DND-41 (cell line): ENCODE results near the gene ANKRD49.
A peak's percentile ranks its signal among the peaks of the same experiment; 100 is the strongest.

Experiments used
- ATAC-seq: fragments of 200-7000 bp; cut with Tn5 transposase; 3 replicates; pipeline ENCODE4 v1.9.1; 2021; ENCODE audit warnings: low read depth; ENCODE audit not compliant: insufficient read depth
- DNase-seq: peaks from one replicate; pipeline ENCODE4 v3.0.0-alpha.2; 2020
- H2AFZ ChIP-seq: 2 replicates; pipeline ENCODE4 v1.6.0; 2012; ENCODE audit warnings: low read depth, low read length
- H3K27ac ChIP-seq: 2 replicates; pipeline ENCODE4 v1.5.1; 2012; ENCODE audit warnings: low read length, inconsistent platforms
- H3K27me3 ChIP-seq: fragments of 200-600 bp; sonication (generic); 2 replicates; pipeline ENCODE4 v1.6.0; 2012; ENCODE audit warnings: low read length, mild to moderate bottlenecking, inconsistent platforms; ENCODE audit not compliant: insufficient read depth, poor library complexity
- H3K36me3 ChIP-seq: 2 replicates; pipeline ENCODE4 v1.5.1; 2012; ENCODE audit warnings: low read length, inconsistent platforms; ENCODE audit not compliant: insufficient read depth
- H3K4me1 ChIP-seq: 2 replicates; pipeline ENCODE4 v1.5.1; 2012; ENCODE audit warnings: mild to moderate bottlenecking, low read length; ENCODE audit not compliant: insufficient read depth
- H3K4me2 ChIP-seq: 2 replicates; pipeline ENCODE4 v1.6.0; 2012; ENCODE audit warnings: mild to moderate bottlenecking, moderate library complexity, low read length, inconsistent platforms; ENCODE audit not compliant: insufficient read depth
- H3K4me3 ChIP-seq, 2 experiments: fragments of 200-600 bp in 1 of 2; shearing (Covaris generic) in 1 of 2; 2 replicates each; pipeline ENCODE4 v1.5.1; 2012 to 2016; ENCODE audit warnings: inconsistent platforms in 2 of 2, low read length in 2 of 2, mild to moderate bottlenecking in 2 of 2, low read depth in 1 of 2, moderate library complexity in 1 of 2
- H3K79me2 ChIP-seq: 2 replicates; pipeline ENCODE4 v1.6.0; 2012; ENCODE audit warnings: low read length, inconsistent platforms; ENCODE audit not compliant: insufficient read depth
- H3K9ac ChIP-seq: 2 replicates; pipeline ENCODE4 v1.6.0; 2012; ENCODE audit warnings: low read depth, mild to moderate bottlenecking, inconsistent platforms, low read length, moderate library complexity
- H3K9me3 ChIP-seq: 2 replicates; pipeline ENCODE4 v1.5.1; 2012; ENCODE audit warnings: low read length, moderate library complexity, mild to moderate bottlenecking, inconsistent platforms; ENCODE audit not compliant: insufficient read depth, severe bottlenecking
- H4K20me1 ChIP-seq: 2 replicates; pipeline ENCODE4 v1.6.0; 2012; ENCODE audit warnings: low read length; ENCODE audit not compliant: insufficient read depth
- CTCF ChIP-seq: IDR thresholded peaks from 2 replicates; pipeline ENCODE4 v1.5.1; 2012; ENCODE audit warnings: borderline replicate concordance, low read length, moderate library complexity, mild to moderate bottlenecking; ENCODE audit not compliant: poor library complexity, severe bottlenecking; ENCODE audit errors: extremely low read depth
- EZH2 ChIP-seq: IDR thresholded peaks from 3 replicates; pipeline ENCODE4 v1.6.1; 2012; ENCODE audit warnings: borderline replicate concordance, low read depth, mild to moderate bottlenecking, moderate library complexity, low read length, inconsistent platforms; ENCODE audit not compliant: severe bottlenecking

The ANKRD49 gene

GRCh38 chr11:94549146-94549545 is 55.4 kb downstream of the ANKRD49 start:
- Histone ChIP-seq H3K4me2 (peak overlapping the region; percentile 83; the same call in 1 of the 2 replicates), H3K27ac (no peak overlapping the region)

More at GRCh38 chr11:94549146-94549545, 55.4 kb downstream of the ANKRD49 start:
- H2AFZ ChIP-seq = no peak overlapping the region
- no peaks in the 10 kb centered on the region for H3K9me3 ChIP-seq
- H3K9ac ChIP-seq = no peak overlapping the region
- H3K27me3 ChIP-seq = no peaks in the 10 kb centered on the region
- peaks cover 48% of the 10 kb centered on the region for H3K4me1 ChIP-seq
- no peak for DNase-seq
- peaks cover 6% of the 10 kb centered on the region; the same call in 1 of the 2 replicates for H4K20me1 ChIP-seq
- H3K4me3 ChIP-seq = 0 out of 4 replicates have a peak overlapping the region, but pooled peaks of 1 of the 2 experiments have one; percentile 2
- peaks cover 49% of the 10 kb centered on the region for H3K79me2 ChIP-seq
- peaks cover 32% of the 10 kb centered on the region for H3K36me3 ChIP-seq
- TF ChIP-seq EZH2 (no peak), CTCF (no peak)
- no peak for ATAC-seq
